HCEC 1CT (cell line): ENCODE data around the gene ZNF672.
"Not testable (repeated sequence)": the region's sequence is repeated elsewhere in the genome, so short reads cannot be mapped to it uniquely, and the experiment has no call there.

Source experiments
- DNase-seq: peaks from one replicate; pipeline ENCODE4 v3.0.0-alpha.2; 2017

Gene ZNF672

GRCh38 chr1:248814351-248814750, 23.7 kb upstream of the ZNF672 start:
- no peak for DNase-seq

GRCh38 chr1:248815407-248816034, 22.5 kb upstream of the ZNF672 start:
- DNase-seq: no peak

GRCh38 chr1:248816042-248816851, 21.8 kb upstream of the ZNF672 start:
- DNase-seq: no peak

GRCh38 chr1:248817065-248817464, 21.0 kb upstream of the ZNF672 start:
- no peak for DNase-seq

- DNase-seq: no peak
Measured at GRCh38 chr1:248818505-248819374, 19.3 kb upstream of the ZNF672 start.

- DNase-seq: no peak
Measured at GRCh38 chr1:248820041-248820585, 17.9 kb upstream of the ZNF672 start.

- DNase-seq: peak; percentile 88
Measured at GRCh38 chr1:248821101-248821500, 16.9 kb upstream of the ZNF672 start.

- no peak for DNase-seq
Measured at GRCh38 chr1:248821641-248822040, 16.4 kb upstream of the ZNF672 start.

GRCh38 chr1:248822148-248823032, 15.6 kb upstream of the ZNF672 start:
- no peak for DNase-seq

- DNase-seq: peak; percentile 60
Measured at GRCh38 chr1:248823517-248824001, 14.5 kb upstream of the ZNF672 start.

GRCh38 chr1:248824301-248824700, 13.7 kb upstream of the ZNF672 start:
- no peak for DNase-seq

- DNase-seq: no peak
Measured at GRCh38 chr1:248824701-248825100, 13.3 kb upstream of the ZNF672 start.

- no peak for DNase-seq
Measured at GRCh38 chr1:248825136-248825535, 12.9 kb upstream of the ZNF672 start.

- no peak for DNase-seq
Measured at GRCh38 chr1:248825573-248825908, 12.5 kb upstream of the ZNF672 start.

GRCh38 chr1:248825909-248826760, 11.9 kb upstream of the ZNF672 start, which contains the start of gene SH3BP5L:
TSS of gene SH3BP5L (minus strand) at chr1:248825915. CDS start at chr1:248824935, 980 bp downstream.
- DNase-seq: peak; percentile 95

GRCh38 chr1:248828845-248829244, 9.2 kb upstream of the ZNF672 start:
- peak; percentile 73 for DNase-seq

GRCh38 chr1:248830718-248831017, 7.4 kb upstream of the ZNF672 start:
- not testable (repeated sequence) for DNase-seq

GRCh38 chr1:248831842-248832241, 6.2 kb upstream of the ZNF672 start:
- no peak for DNase-seq

GRCh38 chr1:248834343-248834940, 3.6 kb upstream of the ZNF672 start:
- DNase-seq: no peak

GRCh38 chr1:248837045-248837780, 811 bp upstream of the ZNF672 start:
- DNase-seq: no peak
